Parathyroid adenoma (tissue), 2 donors: Measurements from ENCODE around the gene MR1.

Experiments
- H2AFZ ChIP-seq: fragments of 300-600 bp; sonication (generic); one replicate; pipeline ENCODE4 v1.7.0; 2017; ENCODE audit warnings: antibody characterized with exemption, mild to moderate bottlenecking
- H3K27ac ChIP-seq: fragments of 300-600 bp; sonication (generic); one replicate; pipeline ENCODE4 v1.7.0; 2017
- H3K27me3 ChIP-seq: fragments of 300-600 bp; sonication (generic); one replicate; pipeline ENCODE4 v1.7.0; 2017; ENCODE audit warnings: low read length; ENCODE audit not compliant: control insufficient read depth, insufficient read depth
- H3K36me3 ChIP-seq: fragments of 300-600 bp; sonication (generic); one replicate; pipeline ENCODE4 v1.7.0; 2017; ENCODE audit warnings: low read length; ENCODE audit not compliant: control insufficient read depth, insufficient read depth
- H3K4me1 ChIP-seq: fragments of 300-600 bp; sonication (generic); one replicate; pipeline ENCODE4 v1.7.0; 2017; ENCODE audit warnings: control low read depth
- H3K4me2 ChIP-seq: fragments of 300-600 bp; sonication (generic); one replicate; pipeline ENCODE4 v1.7.0; 2017; ENCODE audit warnings: low read length
- H3K4me3 ChIP-seq: fragments of 300-600 bp; sonication (generic); one replicate; pipeline ENCODE4 v1.7.0; 2017; ENCODE audit warnings: low read depth, low read length
- H3K79me2 ChIP-seq: fragments of 300-600 bp; sonication (generic); one replicate; pipeline ENCODE4 v1.7.0; 2017; ENCODE audit warnings: control low read depth
- H3K9ac ChIP-seq: fragments of 300-600 bp; sonication (generic); one replicate; pipeline ENCODE4 v1.7.0; 2017; ENCODE audit warnings: mild to moderate bottlenecking
- H3K9me3 ChIP-seq: fragments of 300-600 bp; sonication (generic); one replicate; pipeline ENCODE4 v1.7.0; 2017; ENCODE audit warnings: low read length; ENCODE audit not compliant: control insufficient read depth
- TF ChIP-seq, protein P1 (sequence below): fragments of 300-600 bp; sonication (generic); IDR thresholded peaks from one replicate; pipeline ENCODE4 v1.7.0; 2017; ENCODE audit warnings: antibody characterized with exemption, mild to moderate bottlenecking
- donor health status: primary hyperparathyroidism.

MR1 gene

DNA sequence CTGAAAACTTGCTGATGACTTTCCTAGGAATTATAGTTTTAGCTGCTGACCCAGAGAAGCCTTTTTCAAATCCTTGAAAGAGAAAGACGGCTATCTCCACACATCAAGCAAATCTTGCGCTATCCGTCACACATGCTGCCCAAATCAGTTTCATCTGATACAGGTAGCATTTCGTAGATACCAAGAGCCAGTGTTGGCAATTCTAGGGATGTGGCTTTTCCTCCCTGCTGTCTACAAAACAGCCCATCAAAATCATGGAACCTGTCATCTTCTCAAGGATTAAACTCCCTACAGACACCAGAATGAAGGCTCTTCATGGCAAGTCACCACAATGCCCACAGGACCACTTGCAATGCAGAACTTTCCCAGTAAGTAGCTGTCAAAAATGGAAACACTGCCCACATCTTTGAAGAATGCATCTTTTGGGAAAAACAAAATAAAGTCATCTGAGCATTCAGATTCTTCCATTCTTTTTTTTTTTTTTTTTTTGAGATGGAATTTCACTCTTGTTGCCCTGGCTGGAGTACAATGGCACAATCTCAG, 21.5 kb upstream of the MR1 start:
- Histone ChIP-seq H3K4me2 (no peak overlapping the region), H3K9me3 (no peaks in the 10 kb centered on the region), H3K27me3 (no peaks in the 10 kb centered on the region), H3K4me1 (peaks cover 7% of the 10 kb centered on the region), H3K36me3 (no peaks in the 10 kb centered on the region), H3K79me2 (peaks cover 10% of the 10 kb centered on the region), H2AFZ (no peak overlapping the region), H3K27ac (no peak overlapping the region), H3K9ac (no peak overlapping the region), H3K4me3 (no peak overlapping the region)
- TF ChIP-seq, protein P1, sequence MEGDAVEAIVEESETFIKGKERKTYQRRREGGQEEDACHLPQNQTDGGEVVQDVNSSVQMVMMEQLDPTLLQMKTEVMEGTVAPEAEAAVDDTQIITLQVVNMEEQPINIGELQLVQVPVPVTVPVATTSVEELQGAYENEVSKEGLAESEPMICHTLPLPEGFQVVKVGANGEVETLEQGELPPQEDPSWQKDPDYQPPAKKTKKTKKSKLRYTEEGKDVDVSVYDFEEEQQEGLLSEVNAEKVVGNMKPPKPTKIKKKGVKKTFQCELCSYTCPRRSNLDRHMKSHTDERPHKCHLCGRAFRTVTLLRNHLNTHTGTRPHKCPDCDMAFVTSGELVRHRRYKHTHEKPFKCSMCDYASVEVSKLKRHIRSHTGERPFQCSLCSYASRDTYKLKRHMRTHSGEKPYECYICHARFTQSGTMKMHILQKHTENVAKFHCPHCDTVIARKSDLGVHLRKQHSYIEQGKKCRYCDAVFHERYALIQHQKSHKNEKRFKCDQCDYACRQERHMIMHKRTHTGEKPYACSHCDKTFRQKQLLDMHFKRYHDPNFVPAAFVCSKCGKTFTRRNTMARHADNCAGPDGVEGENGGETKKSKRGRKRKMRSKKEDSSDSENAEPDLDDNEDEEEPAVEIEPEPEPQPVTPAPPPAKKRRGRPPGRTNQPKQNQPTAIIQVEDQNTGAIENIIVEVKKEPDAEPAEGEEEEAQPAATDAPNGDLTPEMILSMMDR, result no peak

DNA sequence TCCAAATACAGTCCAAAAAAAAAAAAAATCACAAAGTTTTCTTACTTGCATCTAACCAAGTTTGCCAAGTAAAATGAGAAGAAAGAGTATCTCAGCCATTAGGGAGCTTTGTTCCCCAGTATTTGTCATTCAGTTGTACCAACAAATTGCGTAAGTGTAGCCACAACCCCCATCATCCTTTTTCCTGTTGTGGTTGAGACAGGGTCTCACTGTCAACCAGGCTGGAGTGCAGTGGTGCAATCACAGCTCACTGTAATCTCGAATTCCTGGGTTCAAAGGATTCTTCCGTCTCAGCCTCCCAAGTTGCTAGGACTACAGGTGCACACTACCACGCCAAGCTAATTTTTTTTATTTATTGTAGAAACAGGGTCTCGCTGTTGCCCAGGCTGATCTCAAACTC, 20.6 kb upstream of the MR1 start:
- peaks cover 15% of the 10 kb centered on the region for H3K79me2 ChIP-seq
- no peak overlapping the region for H3K27ac ChIP-seq
- no peaks in the 10 kb centered on the region for H3K36me3 ChIP-seq
- H3K9me3 ChIP-seq, result no peaks in the 10 kb centered on the region
- TF ChIP-seq, protein P1, result no peak
- no peaks in the 10 kb centered on the region for H3K27me3 ChIP-seq
- no peak overlapping the region for H2AFZ ChIP-seq
- H3K4me2 ChIP-seq, result no peak overlapping the region
- H3K9ac ChIP-seq, result no peak overlapping the region
- H3K4me3 ChIP-seq, result no peak overlapping the region
- peaks cover 7% of the 10 kb centered on the region for H3K4me1 ChIP-seq

DNA sequence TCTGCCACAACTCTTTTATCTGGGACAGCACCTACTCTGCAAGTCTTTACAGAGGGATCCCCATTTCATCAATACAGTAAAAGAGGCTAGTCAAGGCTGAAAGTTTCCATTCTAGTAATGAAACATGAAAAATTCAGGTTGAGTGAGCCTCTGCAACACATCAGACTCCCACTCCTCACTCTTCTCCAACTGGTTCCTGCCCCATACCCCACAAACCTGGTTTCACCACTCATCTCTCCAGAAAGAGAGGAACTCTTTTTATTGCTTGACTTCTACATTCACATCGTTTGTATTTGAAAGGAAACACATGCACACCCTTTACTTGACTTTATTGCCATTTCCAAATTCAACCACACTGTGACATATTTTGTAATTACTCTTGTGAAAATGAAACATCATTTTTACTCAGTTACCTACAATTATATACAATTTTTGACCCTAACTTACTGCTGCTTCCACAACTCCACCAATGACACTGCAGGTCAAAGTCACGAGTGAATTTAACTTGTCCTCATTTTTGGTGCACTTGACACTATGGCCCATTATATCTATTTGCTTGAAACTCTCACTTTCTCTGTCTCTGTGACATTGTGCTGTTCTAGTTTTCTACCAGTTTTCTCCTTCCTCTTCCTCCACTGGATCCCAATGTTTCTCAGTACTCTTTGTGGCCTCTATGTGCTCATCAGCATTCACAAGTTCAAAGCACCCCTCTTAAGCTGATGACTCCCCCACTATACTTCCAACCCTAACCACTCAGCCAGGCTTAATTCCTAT, 19.1 kb upstream of the MR1 start:
- no peak overlapping the region for H3K4me2 ChIP-seq
- no peak overlapping the region for H3K27ac ChIP-seq
- H2AFZ ChIP-seq, result no peak overlapping the region
- no peaks in the 10 kb centered on the region for H3K9me3 ChIP-seq
- H3K27me3 ChIP-seq, result no peaks in the 10 kb centered on the region
- H3K4me1 ChIP-seq, result peaks cover 7% of the 10 kb centered on the region
- no peak overlapping the region for H3K4me3 ChIP-seq
- no peaks in the 10 kb centered on the region for H3K36me3 ChIP-seq
- TF ChIP-seq, protein P1, result no peak
- H3K79me2 ChIP-seq, result peaks cover 18% of the 10 kb centered on the region
- H3K9ac ChIP-seq, result no peak overlapping the region

DNA sequence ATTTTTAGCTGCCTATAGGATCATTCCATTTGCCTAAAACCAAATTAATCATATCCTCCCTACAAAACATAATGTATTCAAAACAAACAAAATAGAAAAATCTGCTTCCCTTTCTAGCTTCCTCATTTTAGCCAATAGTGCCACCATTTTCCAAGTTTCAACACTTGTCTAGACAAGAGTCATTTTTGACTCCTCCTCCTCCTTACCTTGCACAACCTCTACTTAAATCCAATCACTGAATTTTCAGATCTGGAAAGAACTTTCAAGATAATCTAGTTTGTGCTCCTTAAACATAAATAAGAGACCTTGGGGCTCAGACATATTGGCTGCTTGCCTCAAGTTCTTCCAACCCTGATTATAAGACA, 18.6 kb upstream of the MR1 start:
- Histone ChIP-seq H3K79me2 (peaks cover 18% of the 10 kb centered on the region), H3K36me3 (no peaks in the 10 kb centered on the region), H3K4me2 (no peak overlapping the region), H3K9ac (no peak overlapping the region), H3K9me3 (no peaks in the 10 kb centered on the region), H3K4me1 (peaks cover 7% of the 10 kb centered on the region), H2AFZ (no peak overlapping the region), H3K4me3 (no peak overlapping the region), H3K27ac (no peak overlapping the region), H3K27me3 (no peaks in the 10 kb centered on the region)
- TF ChIP-seq, protein P1, result no peak

DNA sequence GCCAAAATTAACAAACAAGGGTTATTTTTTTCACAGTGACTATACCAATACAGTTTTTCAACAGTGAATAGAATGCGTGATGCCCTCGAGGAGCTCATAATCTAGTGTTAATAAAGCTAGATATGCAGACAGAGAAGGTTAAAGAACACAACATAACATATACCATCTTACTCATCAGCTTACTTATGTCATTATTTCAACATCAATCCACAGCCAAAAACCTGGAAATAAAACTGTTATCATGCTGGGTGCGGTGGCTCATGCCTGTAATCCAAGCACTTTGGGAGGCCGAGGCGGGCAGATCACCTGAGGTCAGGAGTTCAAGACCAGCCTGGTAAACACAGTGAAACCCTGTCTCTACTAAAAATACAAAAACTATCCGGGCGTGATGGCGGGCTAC, 17.2 kb upstream of the MR1 start:
- TF ChIP-seq, protein P1, result no peak
- no peak overlapping the region for H3K27ac ChIP-seq
- no peak overlapping the region for H2AFZ ChIP-seq
- H3K36me3 ChIP-seq, result no peaks in the 10 kb centered on the region
- H3K4me3 ChIP-seq, result no peak overlapping the region
- no peaks in the 10 kb centered on the region for H3K4me1 ChIP-seq
- no peaks in the 10 kb centered on the region for H3K9me3 ChIP-seq
- H3K9ac ChIP-seq, result no peak overlapping the region
- H3K4me2 ChIP-seq, result no peak overlapping the region
- H3K79me2 ChIP-seq, result peaks cover 18% of the 10 kb centered on the region
- H3K27me3 ChIP-seq, result no peaks in the 10 kb centered on the region
